Nephron (organoid): ENCODE data around the gene PRKAR2B.
"Not testable (repeated sequence)": the region's sequence is repeated elsewhere in the genome, so short reads cannot be mapped to it uniquely, and the experiment has no call there.

ENCODE experiments used
- H3K27ac Mint-ChIP-seq, 3 experiments: 2 replicates each; pipeline ENCODE4 v1.8.0; 2020; ENCODE audit warnings: mixed read lengths in 3 of 3, mild to moderate bottlenecking in 2 of 3, moderate library complexity in 1 of 3
- H3K27me3 Mint-ChIP-seq: 2 replicates; pipeline ENCODE4 v1.8.0; 2021; ENCODE audit warnings: low read depth, mild to moderate bottlenecking, moderate library complexity, mixed read lengths
- H3K36me3 Mint-ChIP-seq: 2 replicates; pipeline ENCODE4 v1.8.0; 2020; ENCODE audit warnings: low read depth, mixed read lengths
- H3K4me1 Mint-ChIP-seq: 2 replicates; pipeline ENCODE4 v1.8.0; 2020; ENCODE audit warnings: mixed read lengths
- H3K4me3 Mint-ChIP-seq, 3 experiments: 2 replicates each; pipeline ENCODE4 v1.8.0; 2020; ENCODE audit warnings: mild to moderate bottlenecking in 3 of 3, mixed read lengths in 3 of 3, moderate library complexity in 2 of 3
- H3K9me3 Mint-ChIP-seq: 2 replicates; pipeline ENCODE4 v1.8.0; 2020; ENCODE audit warnings: mixed read lengths
- CTCF ChIP-seq, 3 experiments: fragments of 200-600 bp; sonication (generic); IDR thresholded peaks; one replicate each; pipeline ENCODE4 v1.5.0; 2021; ENCODE audit warnings: antibody characterized with exemption in 3 of 3; ENCODE audit not compliant: unreplicated experiment in 3 of 3

The PRKAR2B gene

GRCh38 chr7:107152011-107152410 lies 107.5 kb downstream of the PRKAR2B start:
- H3K27me3 Mint-ChIP-seq = peaks cover 5% of the 10 kb centered on the region
- H3K4me3 Mint-ChIP-seq = no peak overlapping the region
- H3K36me3 Mint-ChIP-seq = no peaks in the 10 kb centered on the region
- TF ChIP-seq CTCF (IDR thresholded peaks at IDR 0.05; ENCODE audit: unreplicated experiment in 3 of 3) = no peak
- no peak overlapping the region for H3K27ac Mint-ChIP-seq
- no peaks in the 10 kb centered on the region for H3K9me3 Mint-ChIP-seq
- no peaks in the 10 kb centered on the region for H3K4me1 Mint-ChIP-seq

- Mint-ChIP-seq H3K9me3 (no peaks in the 10 kb centered on the region), H3K27ac (no peak overlapping the region), H3K36me3 (no peaks in the 10 kb centered on the region), H3K4me1 (no peaks in the 10 kb centered on the region), H3K4me3 (no peak overlapping the region), H3K27me3 (peaks cover 5% of the 10 kb centered on the region)
- TF ChIP-seq CTCF (IDR thresholded peaks at IDR 0.05; ENCODE audit: unreplicated experiment in 3 of 3) = no peak
Measured at GRCh38 chr7:107154826-107155225, 110.3 kb downstream of the PRKAR2B start.

GRCh38 chr7:107155726-107156125 lies 111.2 kb downstream of the PRKAR2B start:
- H3K27me3 Mint-ChIP-seq, H3K4me3 Mint-ChIP-seq, H3K27ac Mint-ChIP-seq, H3K4me1 Mint-ChIP-seq, H3K9me3 Mint-ChIP-seq, H3K36me3 Mint-ChIP-seq: not testable (repeated sequence)

GRCh38 chr7:107157091-107157490 lies 112.6 kb downstream of the PRKAR2B start:
- Mint-ChIP-seq H3K4me3 (no peak overlapping the region), H3K9me3 (no peaks in the 10 kb centered on the region), H3K27ac (no peak overlapping the region), H3K4me1 (no peaks in the 10 kb centered on the region), H3K27me3 (peaks cover 2% of the 10 kb centered on the region), H3K36me3 (no peaks in the 10 kb centered on the region)
- TF ChIP-seq CTCF (IDR thresholded peaks at IDR 0.05; ENCODE audit: unreplicated experiment in 3 of 3) = no peak

- no peaks in the 10 kb centered on the region for H3K4me1 Mint-ChIP-seq
- H3K27me3 Mint-ChIP-seq = no peaks in the 10 kb centered on the region
- H3K27ac Mint-ChIP-seq = no peak overlapping the region
- H3K9me3 Mint-ChIP-seq = no peaks in the 10 kb centered on the region
- no peak overlapping the region for H3K4me3 Mint-ChIP-seq
- H3K36me3 Mint-ChIP-seq = no peaks in the 10 kb centered on the region
- TF ChIP-seq CTCF (IDR thresholded peaks at IDR 0.05; ENCODE audit: unreplicated experiment in 3 of 3) = no peak
Measured at GRCh38 chr7:107158028-107158427, 113.5 kb downstream of the PRKAR2B start.

GRCh38 chr7:107160389-107160788 lies 115.9 kb downstream of the PRKAR2B start:
- no peak overlapping the region for H3K4me3 Mint-ChIP-seq
- no peak for TF ChIP-seq CTCF (IDR thresholded peaks at IDR 0.05; ENCODE audit: unreplicated experiment in 3 of 3)
- H3K27me3 Mint-ChIP-seq = no peaks in the 10 kb centered on the region
- H3K9me3 Mint-ChIP-seq = no peaks in the 10 kb centered on the region
- no peaks in the 10 kb centered on the region for H3K36me3 Mint-ChIP-seq
- H3K27ac Mint-ChIP-seq = no peak overlapping the region
- no peaks in the 10 kb centered on the region for H3K4me1 Mint-ChIP-seq
